ENCODE results near the gene DNLZ. TPM values are rescaled to one million over a fixed set of nuclear protein-coding genes. Genes with fewer than 3 reads are reported as not detected.

The DNLZ gene
- total and polyA plus RNA-seq, 5 donors from 2014 or later, result 25.5 to 67.9 (median 57.6) TPM

DNA sequence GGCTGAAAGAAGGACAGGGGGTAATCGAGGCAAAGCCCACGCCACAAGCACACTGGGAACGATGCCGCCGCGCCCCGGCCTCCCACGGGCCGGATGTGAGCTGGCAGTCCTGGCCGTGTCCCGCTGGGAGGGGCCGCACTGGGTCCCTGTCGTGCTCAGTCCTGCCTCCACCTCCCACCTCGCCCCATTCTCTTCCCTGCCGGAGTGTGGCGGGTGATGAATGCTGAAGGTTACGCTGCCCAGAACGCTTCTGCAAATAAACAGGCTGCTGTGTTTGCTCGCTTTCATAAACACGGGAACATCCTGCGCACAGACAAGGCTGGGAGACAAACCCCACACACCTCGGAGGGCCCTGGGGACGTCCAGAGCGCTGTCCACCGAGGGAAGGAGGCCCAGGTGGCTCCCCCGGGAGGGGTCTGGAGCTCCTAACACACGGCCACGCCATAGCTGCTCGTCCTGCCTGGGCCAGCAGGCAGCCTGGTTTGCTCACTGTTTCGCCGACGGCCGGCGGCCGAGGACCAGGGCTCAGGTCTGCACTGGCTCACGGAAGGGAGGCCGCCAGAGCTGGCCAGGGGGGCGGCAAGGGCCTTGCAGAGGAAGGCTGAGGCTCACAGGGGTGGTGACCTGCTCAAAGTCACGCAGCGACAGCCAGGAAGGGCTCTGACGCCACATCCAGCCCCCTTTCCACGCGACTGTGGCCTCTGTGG is 2.3 kb downstream of the DNLZ start:
- H3K4me1 Mint-ChIP-seq, result peaks cover 0 to 4% (median 0%) of the 10 kb centered on the region in 4 donors
- H3K27me3 ChIP-seq (ENCODE audit: control insufficient read depth, insufficient read depth, low read length), result no peaks in the 10 kb centered on the region
- H3K4me1 ChIP-seq (ENCODE audit: control insufficient read depth, insufficient read depth, low read length, poor library complexity, severe bottlenecking), result no peaks in the 10 kb centered on the region
- no peak overlapping the region for H3K4me3 ChIP-seq (ENCODE audit: low read depth, low read length)
- H3K27ac ChIP-seq (ENCODE audit: insufficient read depth, low read length, poor library complexity, severe bottlenecking), result no peak overlapping the region
- no peak for ATAC-seq (ENCODE audit: low read depth in 2 of 2)
- no peaks in the 10 kb centered on the region for H3K36me3 ChIP-seq (ENCODE audit: control insufficient read depth, insufficient read depth, low read length)
- H3K4me3 Mint-ChIP-seq, result peak overlapping the region in 3 of 4 donors; percentile 52 to 63 (median 56)
- H3K36me3 Mint-ChIP-seq, result no peaks in the 10 kb centered on the region
- no peaks in the 10 kb centered on the region for H3K9me3 Mint-ChIP-seq
- H3K27ac Mint-ChIP-seq, result no peak overlapping the region
- H3K27me3 Mint-ChIP-seq, result peaks cover 4% of the 10 kb centered on the region
- DNase-seq, result no peak
- H3K9me3 ChIP-seq (ENCODE audit: control insufficient read depth in 2 of 2, low read length in 2 of 2), result no peaks in the 10 kb centered on the region

DNA sequence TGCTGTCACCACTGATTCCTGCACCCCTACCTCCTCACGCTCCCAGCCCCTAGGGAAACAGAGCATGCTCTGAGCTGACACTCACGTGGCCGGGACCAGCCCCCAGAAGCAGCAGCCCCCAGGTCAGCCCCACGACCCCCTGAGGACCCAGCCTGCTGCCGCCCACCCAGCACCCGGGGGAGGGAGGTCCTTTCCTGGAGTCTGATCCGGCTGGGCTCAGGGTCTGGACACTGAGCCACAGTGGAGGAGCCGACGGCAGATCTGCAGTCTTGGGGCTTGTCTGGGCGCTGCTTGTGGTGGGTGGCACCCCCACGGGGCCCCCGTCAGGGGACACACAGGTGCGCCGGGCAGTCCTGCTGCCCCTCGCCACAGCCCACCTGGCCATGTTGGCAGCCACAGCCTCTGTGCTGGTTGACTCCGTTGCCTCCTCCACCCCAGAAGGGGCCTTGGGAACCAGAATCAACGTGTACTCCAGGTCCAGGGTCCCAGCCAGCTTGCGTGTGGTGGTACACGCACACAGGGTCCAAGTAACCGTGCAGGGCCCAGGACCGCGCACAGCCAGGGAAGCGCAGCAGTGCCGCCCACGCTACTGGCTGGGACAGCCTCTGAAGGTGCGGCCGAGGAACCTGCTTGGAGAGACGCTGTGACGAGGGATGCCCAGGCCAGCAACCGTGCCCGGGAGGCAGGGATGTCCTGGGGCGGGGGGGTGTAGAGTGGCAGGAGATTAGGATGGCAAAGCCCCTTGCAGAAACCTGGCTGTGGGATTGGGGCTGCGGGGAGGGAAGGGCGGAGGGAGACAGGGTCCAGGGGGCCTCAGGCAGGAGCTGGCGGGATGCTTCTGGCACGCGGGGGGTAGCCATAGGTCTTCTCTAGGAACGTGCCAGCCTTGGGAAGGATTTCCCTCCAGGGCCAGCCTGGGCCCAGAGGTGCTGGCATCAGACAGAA is 3.5 kb downstream of the DNLZ start:
- H3K36me3 ChIP-seq (ENCODE audit: control insufficient read depth, insufficient read depth, low read length), result no peaks in the 10 kb centered on the region
- H3K4me3 Mint-ChIP-seq, result peak overlapping the region in 2 of 4 donors; percentile 28 to 60
- H3K4me1 Mint-ChIP-seq, result peaks cover 0 to 4% (median 0%) of the 10 kb centered on the region in 4 donors
- H3K4me3 ChIP-seq (ENCODE audit: low read depth, low read length), result no peak overlapping the region
- H3K27me3 ChIP-seq (ENCODE audit: control insufficient read depth, insufficient read depth, low read length), result no peaks in the 10 kb centered on the region
- DNase-seq (no peak), ATAC-seq (ENCODE audit: low read depth in 2 of 2) (no peak)
- H3K36me3 Mint-ChIP-seq, result no peaks in the 10 kb centered on the region
- H3K27ac ChIP-seq (ENCODE audit: insufficient read depth, low read length, poor library complexity, severe bottlenecking), result no peak overlapping the region
- H3K4me1 ChIP-seq (ENCODE audit: control insufficient read depth, insufficient read depth, low read length, poor library complexity, severe bottlenecking), result no peaks in the 10 kb centered on the region
- H3K27ac Mint-ChIP-seq, result no peak overlapping the region
- no peaks in the 10 kb centered on the region for H3K27me3 Mint-ChIP-seq
- H3K9me3 Mint-ChIP-seq, result no peaks in the 10 kb centered on the region
- H3K9me3 ChIP-seq (ENCODE audit: control insufficient read depth in 2 of 2, low read length in 2 of 2), result no peaks in the 10 kb centered on the region

DNA sequence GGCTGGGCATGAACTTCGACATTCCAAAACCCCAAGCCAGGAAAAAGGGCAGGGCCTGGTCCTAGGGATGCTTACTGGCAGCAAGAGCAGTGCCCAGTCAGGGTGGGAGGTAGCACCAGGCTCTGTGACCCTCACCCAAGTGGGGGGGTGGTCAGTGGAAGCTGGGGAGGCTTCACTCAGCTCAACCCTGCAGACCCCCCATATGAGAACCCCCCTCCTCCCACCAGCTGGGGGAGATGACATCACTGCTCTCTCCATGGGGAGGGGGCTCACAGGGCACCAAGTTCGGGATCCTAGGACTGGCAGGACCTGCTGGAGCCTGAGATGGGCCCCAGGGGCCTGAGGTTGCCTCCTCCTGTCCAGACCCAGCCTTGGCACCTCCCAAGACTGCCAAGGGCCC is 4.7 kb downstream of the DNLZ start:
- Mint-ChIP-seq H3K27ac (no peak overlapping the region), H3K36me3 (no peaks in the 10 kb centered on the region), H3K9me3 (no peaks in the 10 kb centered on the region), H3K4me1 (peaks cover 0 to 4% (median 0%) of the 10 kb centered on the region in 4 donors), H3K4me3 (no peak overlapping the region), H3K27me3 (no peaks in the 10 kb centered on the region)
- Histone ChIP-seq H3K27me3 (ENCODE audit: control insufficient read depth, insufficient read depth, low read length) (no peaks in the 10 kb centered on the region), H3K9me3 (ENCODE audit: control insufficient read depth in 2 of 2, low read length in 2 of 2) (no peaks in the 10 kb centered on the region), H3K36me3 (ENCODE audit: control insufficient read depth, insufficient read depth, low read length) (no peaks in the 10 kb centered on the region), H3K27ac (ENCODE audit: insufficient read depth, low read length, poor library complexity, severe bottlenecking) (no peak overlapping the region), H3K4me3 (ENCODE audit: low read depth, low read length) (no peak overlapping the region), H3K4me1 (ENCODE audit: control insufficient read depth, insufficient read depth, low read length, poor library complexity, severe bottlenecking) (no peaks in the 10 kb centered on the region)
- ATAC-seq (ENCODE audit: low read depth in 2 of 2) (no peak), DNase-seq (no peak)

DNA sequence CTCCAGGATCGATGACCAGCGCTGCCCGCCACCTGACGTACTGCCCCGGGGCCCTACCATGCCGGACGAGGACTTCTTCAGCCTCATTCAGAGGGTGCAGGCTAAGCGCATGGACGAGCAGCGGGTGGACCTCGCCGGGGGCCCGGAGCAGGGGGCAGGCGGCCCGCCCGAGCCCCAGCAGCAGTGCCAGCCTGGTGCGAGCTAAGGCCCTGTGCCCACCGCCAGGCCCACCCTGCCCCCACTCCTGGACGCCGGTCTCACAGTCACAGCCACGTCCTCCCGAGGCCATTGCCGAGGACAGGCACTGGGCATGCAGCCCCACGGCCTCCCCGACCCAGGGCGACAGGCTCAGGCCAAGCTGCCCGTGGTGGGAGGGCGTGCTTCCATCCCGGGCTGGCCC is 5.5 kb downstream of the DNLZ start:
- H3K27ac Mint-ChIP-seq, result no peak overlapping the region
- H3K9me3 Mint-ChIP-seq, result no peaks in the 10 kb centered on the region
- H3K27me3 Mint-ChIP-seq, result no peaks in the 10 kb centered on the region
- no peaks in the 10 kb centered on the region for H3K27me3 ChIP-seq (ENCODE audit: control insufficient read depth, insufficient read depth, low read length)
- H3K4me1 ChIP-seq (ENCODE audit: control insufficient read depth, insufficient read depth, low read length, poor library complexity, severe bottlenecking), result no peaks in the 10 kb centered on the region
- H3K4me3 ChIP-seq (ENCODE audit: low read depth, low read length), result no peak overlapping the region
- no peak overlapping the region for H3K27ac ChIP-seq (ENCODE audit: insufficient read depth, low read length, poor library complexity, severe bottlenecking)
- peaks cover 0 to 4% (median 0%) of the 10 kb centered on the region in 4 donors for H3K4me1 Mint-ChIP-seq
- H3K4me3 Mint-ChIP-seq, result no peak overlapping the region
- no peaks in the 10 kb centered on the region for H3K36me3 ChIP-seq (ENCODE audit: control insufficient read depth, insufficient read depth, low read length)
- no peaks in the 10 kb centered on the region for H3K36me3 Mint-ChIP-seq
- DNase-seq, result no peak
- no peak for ATAC-seq (ENCODE audit: low read depth in 2 of 2)
- no peaks in the 10 kb centered on the region for H3K9me3 ChIP-seq (ENCODE audit: control insufficient read depth in 2 of 2, low read length in 2 of 2)

DNA sequence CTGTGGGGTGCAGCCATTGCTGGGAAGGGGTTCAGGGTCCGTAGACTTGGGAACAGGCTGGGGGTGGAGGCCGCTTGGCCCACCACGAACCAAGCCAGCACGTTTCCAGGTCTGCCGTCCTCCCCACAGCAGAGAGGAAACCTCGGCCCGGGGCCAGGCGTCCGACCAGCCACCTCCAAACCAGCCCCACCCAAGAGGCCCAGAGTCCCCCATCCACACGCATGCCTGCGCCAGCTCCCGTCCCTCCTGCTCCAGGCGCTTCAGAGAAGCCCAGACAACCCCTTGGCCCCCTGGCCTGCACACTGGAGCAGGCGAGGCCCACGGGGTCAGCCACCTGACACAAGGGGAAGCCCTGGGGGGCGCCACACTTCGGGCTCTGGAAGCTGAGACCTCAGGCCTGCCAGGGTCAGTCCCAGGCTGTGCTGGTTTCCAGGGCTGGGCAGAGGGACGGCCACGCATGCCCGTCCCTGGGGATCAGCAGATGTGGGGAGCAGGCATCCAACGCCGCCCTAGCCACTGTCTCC is 6.3 kb downstream of the DNLZ start:
- DNase-seq (no peak), ATAC-seq (ENCODE audit: low read depth in 2 of 2) (no peak)
- Histone ChIP-seq H3K36me3 (ENCODE audit: control insufficient read depth, insufficient read depth, low read length) (no peaks in the 10 kb centered on the region), H3K27me3 (ENCODE audit: control insufficient read depth, insufficient read depth, low read length) (no peaks in the 10 kb centered on the region), H3K9me3 (ENCODE audit: control insufficient read depth in 2 of 2, low read length in 2 of 2) (no peaks in the 10 kb centered on the region), H3K27ac (ENCODE audit: insufficient read depth, low read length, poor library complexity, severe bottlenecking) (no peak overlapping the region), H3K4me3 (ENCODE audit: low read depth, low read length) (no peak overlapping the region), H3K4me1 (ENCODE audit: control insufficient read depth, insufficient read depth, low read length, poor library complexity, severe bottlenecking) (no peaks in the 10 kb centered on the region)
- Mint-ChIP-seq H3K4me1 (no peaks in the 10 kb centered on the region), H3K9me3 (no peaks in the 10 kb centered on the region), H3K36me3 (no peaks in the 10 kb centered on the region), H3K27ac (no peak overlapping the region), H3K27me3 (no peaks in the 10 kb centered on the region), H3K4me3 (no peak overlapping the region)

DNA sequence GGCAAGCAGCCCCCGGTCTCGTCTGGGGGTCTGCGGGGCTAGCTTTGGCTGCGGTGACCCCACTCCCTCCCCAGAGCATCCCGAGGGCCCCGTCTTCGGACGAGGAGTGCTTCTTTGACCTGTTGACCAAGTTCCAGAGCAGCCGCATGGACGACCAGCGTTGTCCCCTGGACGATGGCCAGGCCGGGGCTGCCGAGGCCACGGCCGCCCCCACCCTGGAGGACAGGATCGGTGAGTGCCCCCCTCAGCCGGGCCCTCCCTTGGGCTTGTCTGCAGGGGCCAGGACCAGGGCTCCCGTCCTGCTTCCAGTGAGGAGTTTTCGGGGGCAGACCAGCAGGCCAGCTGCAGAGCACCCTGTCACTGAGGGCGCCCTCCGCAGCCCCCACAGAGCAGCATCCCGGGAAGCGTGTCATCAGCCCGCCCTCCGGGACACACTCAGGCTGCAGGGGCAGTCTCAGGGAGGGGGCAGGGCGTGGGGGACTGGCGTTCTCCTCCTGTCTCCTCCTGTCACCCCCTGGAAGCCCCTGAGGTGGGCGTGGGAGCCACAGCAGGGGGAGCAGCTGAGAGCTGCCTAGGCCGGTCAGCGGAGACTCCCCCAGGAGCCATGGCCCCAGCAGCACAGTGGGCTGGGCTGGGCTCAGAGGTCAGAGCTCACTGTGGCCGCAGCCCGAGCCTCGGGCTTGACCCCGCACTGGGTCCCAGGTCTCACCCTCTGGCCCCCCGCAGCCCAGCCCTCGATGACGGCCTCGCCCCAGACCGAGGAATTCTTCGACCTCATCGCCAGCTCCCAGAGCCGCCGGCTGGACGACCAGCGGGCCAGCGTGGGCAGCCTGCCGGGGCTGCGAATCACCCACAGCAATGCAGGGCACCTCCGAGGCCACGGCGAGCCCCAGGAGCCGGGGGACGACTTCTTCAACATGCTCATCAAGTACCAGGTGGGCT is 7.7 kb downstream of the DNLZ start:
- H3K9me3 Mint-ChIP-seq, result no peaks in the 10 kb centered on the region
- no peak for ATAC-seq (ENCODE audit: low read depth in 2 of 2)
- H3K4me1 Mint-ChIP-seq, result no peaks in the 10 kb centered on the region

DNA sequence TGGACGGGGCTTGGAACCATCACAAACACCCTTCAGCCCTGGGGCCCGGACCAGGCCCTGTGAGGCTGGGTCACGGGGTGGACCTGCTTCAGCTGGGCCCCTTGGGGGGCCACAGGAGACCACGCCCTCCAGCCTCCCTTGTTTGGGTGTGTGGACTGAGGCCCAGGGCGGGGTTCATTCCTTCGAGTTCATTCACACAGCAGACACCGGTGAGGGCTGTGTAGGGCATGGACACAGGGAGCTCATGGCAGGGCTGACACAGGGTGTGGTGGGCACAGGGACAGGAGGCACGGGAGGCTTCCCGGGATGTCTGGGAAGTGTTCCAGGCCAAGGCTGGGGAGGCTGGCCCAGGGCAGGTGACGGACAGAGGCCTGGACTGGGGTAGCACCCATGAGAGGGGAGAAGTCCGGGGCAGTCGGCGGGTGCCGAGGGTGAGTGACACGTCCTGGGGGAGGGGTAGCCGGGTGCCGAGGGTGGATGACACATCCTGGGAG is 8.9 kb downstream of the DNLZ start:
- H3K4me1 ChIP-seq (ENCODE audit: control insufficient read depth, insufficient read depth, low read length, poor library complexity, severe bottlenecking), result no peaks in the 10 kb centered on the region
- H3K4me3 ChIP-seq (ENCODE audit: low read depth, low read length), result no peak overlapping the region
- DNase-seq, result no peak
- no peaks in the 10 kb centered on the region for H3K27me3 ChIP-seq (ENCODE audit: control insufficient read depth, insufficient read depth, low read length)
- ATAC-seq (ENCODE audit: low read depth in 2 of 2), result no peak
- Mint-ChIP-seq H3K27ac (no peak overlapping the region), H3K9me3 (no peaks in the 10 kb centered on the region), H3K4me3 (peak overlapping the region in 1 of 4 donors; percentile 41), H3K27me3 (no peaks in the 10 kb centered on the region), H3K4me1 (no peaks in the 10 kb centered on the region), H3K36me3 (no peaks in the 10 kb centered on the region)
- H3K27ac ChIP-seq (ENCODE audit: insufficient read depth, low read length, poor library complexity, severe bottlenecking), result no peak overlapping the region
- no peaks in the 10 kb centered on the region for H3K36me3 ChIP-seq (ENCODE audit: control insufficient read depth, insufficient read depth, low read length)
- no peaks in the 10 kb centered on the region for H3K9me3 ChIP-seq (ENCODE audit: control insufficient read depth in 2 of 2, low read length in 2 of 2)

More for the DNA sequence above, 7.7 kb downstream of the DNLZ start:
- no peaks in the 10 kb centered on the region for H3K27me3 ChIP-seq (ENCODE audit: control insufficient read depth, insufficient read depth, low read length)
- Mint-ChIP-seq H3K36me3 (no peaks in the 10 kb centered on the region), H3K27me3 (no peaks in the 10 kb centered on the region), H3K27ac (no peak overlapping the region), H3K4me3 (no peak overlapping the region)
- H3K27ac ChIP-seq (ENCODE audit: insufficient read depth, low read length, poor library complexity, severe bottlenecking), result no peak overlapping the region
- H3K9me3 ChIP-seq (ENCODE audit: control insufficient read depth in 2 of 2, low read length in 2 of 2), result no peaks in the 10 kb centered on the region
- no peak overlapping the region for H3K4me3 ChIP-seq (ENCODE audit: low read depth, low read length)
- H3K36me3 ChIP-seq (ENCODE audit: control insufficient read depth, insufficient read depth, low read length), result no peaks in the 10 kb centered on the region
- no peaks in the 10 kb centered on the region for H3K4me1 ChIP-seq (ENCODE audit: control insufficient read depth, insufficient read depth, low read length, poor library complexity, severe bottlenecking)
- no peak for DNase-seq
